Measurements from ENCODE around the gene RNF14. TPM values are rescaled to one million over a fixed set of nuclear protein-coding genes. Genes with fewer than 3 reads are reported as not detected.

Gene RNF14, protein sequence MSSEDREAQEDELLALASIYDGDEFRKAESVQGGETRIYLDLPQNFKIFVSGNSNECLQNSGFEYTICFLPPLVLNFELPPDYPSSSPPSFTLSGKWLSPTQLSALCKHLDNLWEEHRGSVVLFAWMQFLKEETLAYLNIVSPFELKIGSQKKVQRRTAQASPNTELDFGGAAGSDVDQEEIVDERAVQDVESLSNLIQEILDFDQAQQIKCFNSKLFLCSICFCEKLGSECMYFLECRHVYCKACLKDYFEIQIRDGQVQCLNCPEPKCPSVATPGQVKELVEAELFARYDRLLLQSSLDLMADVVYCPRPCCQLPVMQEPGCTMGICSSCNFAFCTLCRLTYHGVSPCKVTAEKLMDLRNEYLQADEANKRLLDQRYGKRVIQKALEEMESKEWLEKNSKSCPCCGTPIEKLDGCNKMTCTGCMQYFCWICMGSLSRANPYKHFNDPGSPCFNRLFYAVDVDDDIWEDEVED
- total RNA-seq (2021) (17.0 to 22.6 TPM (median 20.5 TPM) in 3 replicates), Bru-seq, nascent RNA (percentile 73 among the genes with signal in this experiment)
- long read RNA-seq, experiment 1, full-length matches to known transcripts, result 56 of 94 reads
- long read RNA-seq, experiment 1, partial matches to known transcripts, result 7 of 94 reads
- long read RNA-seq, experiment 1, other reads (novel, unspliced or antisense), result 31 of 94 reads
- long read RNA-seq, experiment 2, full-length matches to known transcripts, result 1 of 8 reads
- long read RNA-seq, experiment 2, partial matches to known transcripts, result 4 of 8 reads
- long read RNA-seq, experiment 2, other reads (novel, unspliced or antisense), result 3 of 8 reads
- long read RNA-seq, experiment 3, full-length matches to known transcripts, result 28 of 68 reads
- long read RNA-seq, experiment 3, partial matches to known transcripts, result 21 of 68 reads
- long read RNA-seq, experiment 3, other reads (novel, unspliced or antisense), result 19 of 68 reads

DNA sequence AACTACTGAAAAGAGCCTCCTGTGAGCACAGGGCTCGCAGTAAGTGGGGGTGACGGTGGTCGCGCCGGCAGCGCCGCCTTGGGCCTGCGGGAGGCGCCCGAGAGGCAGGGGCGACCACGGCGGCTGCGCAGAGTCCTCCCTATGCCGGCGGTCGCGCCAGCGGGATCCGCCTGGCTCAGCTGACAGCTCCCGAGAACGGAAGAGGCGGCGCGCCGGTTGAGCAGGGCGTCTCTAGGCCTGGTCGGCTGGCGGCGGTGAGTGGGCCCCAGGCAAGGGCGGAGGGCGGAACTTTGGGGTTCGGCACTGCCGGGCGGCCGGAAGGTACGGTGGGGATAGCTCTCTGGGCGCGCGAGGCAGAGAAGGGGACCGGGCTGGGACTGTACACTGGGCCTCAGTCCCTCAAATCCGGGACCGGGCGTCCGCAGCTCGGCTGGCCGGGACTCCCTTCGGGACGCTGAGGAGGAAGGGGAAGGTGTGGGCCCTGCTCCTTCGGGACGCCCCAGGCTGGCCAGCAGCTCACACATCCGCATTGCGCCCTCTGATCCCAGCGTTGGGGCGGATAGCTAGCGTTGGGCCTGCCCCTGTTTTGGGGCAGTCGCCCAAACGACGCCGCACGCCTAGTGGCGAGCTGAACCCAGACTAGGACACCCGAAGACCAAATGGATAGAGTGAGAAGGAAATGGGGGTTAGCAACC, at the start of gene RNF14:
TSS of gene RNF14 (plus strand) at position 192 of the 695 bp plus-strand sequence. CDS start 4,484 bp downstream, outside the sequence.
- peak within 1 kb of the TSS; percentile 80 for H3K4me3 Mint-ChIP-seq
- DNase-seq (ENCODE audit: low spot score), result peak; percentile 95
- peaks cover 19% of the 10 kb centered on the region for H3K4me1 Mint-ChIP-seq
- peak within 1 kb of the TSS; percentile 92 for H3K27ac Mint-ChIP-seq
- peaks cover 13% of the 10 kb centered on the region for H3K36me3 Mint-ChIP-seq
- no peaks in the 10 kb centered on the region for H3K9me3 Mint-ChIP-seq
- ATAC-seq, result peak; percentile 96
- ChIA-PET POLR2A (interaction anchor here (1.0 to 1.7 kb wide), 10 partner anchors 8 to 288 kb away, joined by 3 to 8 read pairs (median 4); partner anchors contain the start of genes DELE1, GNPDA1 and PCDH1), CTCF (interaction anchor here (0.6 to 4.7 kb wide), 72 partner anchors 9 to 686 kb away, joined by 3 to 76 read pairs (median 4); partner anchors contain the start of genes ARAP3, DELE1, DIAPH1 and FCHSD1)
- no peaks in the 10 kb centered on the region for H3K27me3 Mint-ChIP-seq (ENCODE audit: low read depth)
- TF ChIP-seq, protein P1, sequence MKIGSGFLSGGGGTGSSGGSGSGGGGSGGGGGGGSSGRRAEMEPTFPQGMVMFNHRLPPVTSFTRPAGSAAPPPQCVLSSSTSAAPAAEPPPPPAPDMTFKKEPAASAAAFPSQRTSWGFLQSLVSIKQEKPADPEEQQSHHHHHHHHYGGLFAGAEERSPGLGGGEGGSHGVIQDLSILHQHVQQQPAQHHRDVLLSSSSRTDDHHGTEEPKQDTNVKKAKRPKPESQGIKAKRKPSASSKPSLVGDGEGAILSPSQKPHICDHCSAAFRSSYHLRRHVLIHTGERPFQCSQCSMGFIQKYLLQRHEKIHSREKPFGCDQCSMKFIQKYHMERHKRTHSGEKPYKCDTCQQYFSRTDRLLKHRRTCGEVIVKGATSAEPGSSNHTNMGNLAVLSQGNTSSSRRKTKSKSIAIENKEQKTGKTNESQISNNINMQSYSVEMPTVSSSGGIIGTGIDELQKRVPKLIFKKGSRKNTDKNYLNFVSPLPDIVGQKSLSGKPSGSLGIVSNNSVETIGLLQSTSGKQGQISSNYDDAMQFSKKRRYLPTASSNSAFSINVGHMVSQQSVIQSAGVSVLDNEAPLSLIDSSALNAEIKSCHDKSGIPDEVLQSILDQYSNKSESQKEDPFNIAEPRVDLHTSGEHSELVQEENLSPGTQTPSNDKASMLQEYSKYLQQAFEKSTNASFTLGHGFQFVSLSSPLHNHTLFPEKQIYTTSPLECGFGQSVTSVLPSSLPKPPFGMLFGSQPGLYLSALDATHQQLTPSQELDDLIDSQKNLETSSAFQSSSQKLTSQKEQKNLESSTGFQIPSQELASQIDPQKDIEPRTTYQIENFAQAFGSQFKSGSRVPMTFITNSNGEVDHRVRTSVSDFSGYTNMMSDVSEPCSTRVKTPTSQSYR (CRISPR knock-in tag; IDR thresholded peaks at IDR 0.05), result 0 out of 2 replicates have a peak, but pooled peaks have one; percentile 39
- TF ChIP-seq CREB1 (CRISPR knock-in tag; IDR thresholded peaks at IDR 0.05) (no peak), ZNF232 (CRISPR knock-in tag; IDR thresholded peaks at IDR 0.05) (peak; percentile 60; the same call in 1 of the 2 replicates), RELA (CRISPR knock-in tag; IDR thresholded peaks at IDR 0.05; ENCODE audit: borderline replicate concordance) (0 out of 2 replicates have a peak, but pooled peaks have one; percentile 32), ZBTB21 (CRISPR knock-in tag; IDR thresholded peaks at IDR 0.05; ENCODE audit: borderline replicate concordance) (no peak), NFE2L1 (CRISPR knock-in tag; IDR thresholded peaks at IDR 0.05) (peak; percentile 9; the same call in 1 of the 2 replicates), ETV6 (CRISPR knock-in tag; IDR thresholded peaks at IDR 0.05) (peak; percentile 88; the same call in 1 of the 2 replicates), GABPB1 (CRISPR knock-in tag; IDR thresholded peaks at IDR 0.05) (peak; percentile 53), NFYB (CRISPR knock-in tag; conservative IDR thresholded peaks at IDR 0.05; ENCODE audit: low read depth) (no peak), ZNF219 (CRISPR knock-in tag; IDR thresholded peaks at IDR 0.05; ENCODE audit: borderline replicate concordance) (no peak), ATF1 (CRISPR knock-in tag; IDR thresholded peaks at IDR 0.05) (no peak), NFATC4 (CRISPR knock-in tag; IDR thresholded peaks at IDR 0.05) (no peak), FOXP1 (CRISPR knock-in tag; IDR thresholded peaks at IDR 0.05; ENCODE audit: borderline replicate concordance) (peak; percentile 91; the same call in 1 of the 2 replicates), FOXJ3 (CRISPR knock-in tag; IDR thresholded peaks at IDR 0.05; ENCODE audit: borderline replicate concordance) (no peak), SP1 (CRISPR knock-in tag; conservative IDR thresholded peaks at IDR 0.05) (peak; percentile 73), JAZF1 (CRISPR knock-in tag; IDR thresholded peaks at IDR 0.05) (no peak)
- TF ChIP-seq, protein P2, sequence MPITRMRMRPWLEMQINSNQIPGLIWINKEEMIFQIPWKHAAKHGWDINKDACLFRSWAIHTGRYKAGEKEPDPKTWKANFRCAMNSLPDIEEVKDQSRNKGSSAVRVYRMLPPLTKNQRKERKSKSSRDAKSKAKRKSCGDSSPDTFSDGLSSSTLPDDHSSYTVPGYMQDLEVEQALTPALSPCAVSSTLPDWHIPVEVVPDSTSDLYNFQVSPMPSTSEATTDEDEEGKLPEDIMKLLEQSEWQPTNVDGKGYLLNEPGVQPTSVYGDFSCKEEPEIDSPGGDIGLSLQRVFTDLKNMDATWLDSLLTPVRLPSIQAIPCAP (CRISPR knock-in tag; IDR thresholded peaks at IDR 0.05), result no peak
- TF ChIP-seq, protein P3, sequence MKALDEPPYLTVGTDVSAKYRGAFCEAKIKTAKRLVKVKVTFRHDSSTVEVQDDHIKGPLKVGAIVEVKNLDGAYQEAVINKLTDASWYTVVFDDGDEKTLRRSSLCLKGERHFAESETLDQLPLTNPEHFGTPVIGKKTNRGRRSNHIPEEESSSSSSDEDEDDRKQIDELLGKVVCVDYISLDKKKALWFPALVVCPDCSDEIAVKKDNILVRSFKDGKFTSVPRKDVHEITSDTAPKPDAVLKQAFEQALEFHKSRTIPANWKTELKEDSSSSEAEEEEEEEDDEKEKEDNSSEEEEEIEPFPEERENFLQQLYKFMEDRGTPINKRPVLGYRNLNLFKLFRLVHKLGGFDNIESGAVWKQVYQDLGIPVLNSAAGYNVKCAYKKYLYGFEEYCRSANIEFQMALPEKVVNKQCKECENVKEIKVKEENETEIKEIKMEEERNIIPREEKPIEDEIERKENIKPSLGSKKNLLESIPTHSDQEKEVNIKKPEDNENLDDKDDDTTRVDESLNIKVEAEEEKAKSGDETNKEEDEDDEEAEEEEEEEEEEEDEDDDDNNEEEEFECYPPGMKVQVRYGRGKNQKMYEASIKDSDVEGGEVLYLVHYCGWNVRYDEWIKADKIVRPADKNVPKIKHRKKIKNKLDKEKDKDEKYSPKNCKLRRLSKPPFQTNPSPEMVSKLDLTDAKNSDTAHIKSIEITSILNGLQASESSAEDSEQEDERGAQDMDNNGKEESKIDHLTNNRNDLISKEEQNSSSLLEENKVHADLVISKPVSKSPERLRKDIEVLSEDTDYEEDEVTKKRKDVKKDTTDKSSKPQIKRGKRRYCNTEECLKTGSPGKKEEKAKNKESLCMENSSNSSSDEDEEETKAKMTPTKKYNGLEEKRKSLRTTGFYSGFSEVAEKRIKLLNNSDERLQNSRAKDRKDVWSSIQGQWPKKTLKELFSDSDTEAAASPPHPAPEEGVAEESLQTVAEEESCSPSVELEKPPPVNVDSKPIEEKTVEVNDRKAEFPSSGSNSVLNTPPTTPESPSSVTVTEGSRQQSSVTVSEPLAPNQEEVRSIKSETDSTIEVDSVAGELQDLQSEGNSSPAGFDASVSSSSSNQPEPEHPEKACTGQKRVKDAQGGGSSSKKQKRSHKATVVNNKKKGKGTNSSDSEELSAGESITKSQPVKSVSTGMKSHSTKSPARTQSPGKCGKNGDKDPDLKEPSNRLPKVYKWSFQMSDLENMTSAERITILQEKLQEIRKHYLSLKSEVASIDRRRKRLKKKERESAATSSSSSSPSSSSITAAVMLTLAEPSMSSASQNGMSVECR (CRISPR knock-in tag; IDR thresholded peaks at IDR 0.05; ENCODE audit: borderline replicate concordance), result peak; percentile 94
- TF ChIP-seq, protein P4, sequence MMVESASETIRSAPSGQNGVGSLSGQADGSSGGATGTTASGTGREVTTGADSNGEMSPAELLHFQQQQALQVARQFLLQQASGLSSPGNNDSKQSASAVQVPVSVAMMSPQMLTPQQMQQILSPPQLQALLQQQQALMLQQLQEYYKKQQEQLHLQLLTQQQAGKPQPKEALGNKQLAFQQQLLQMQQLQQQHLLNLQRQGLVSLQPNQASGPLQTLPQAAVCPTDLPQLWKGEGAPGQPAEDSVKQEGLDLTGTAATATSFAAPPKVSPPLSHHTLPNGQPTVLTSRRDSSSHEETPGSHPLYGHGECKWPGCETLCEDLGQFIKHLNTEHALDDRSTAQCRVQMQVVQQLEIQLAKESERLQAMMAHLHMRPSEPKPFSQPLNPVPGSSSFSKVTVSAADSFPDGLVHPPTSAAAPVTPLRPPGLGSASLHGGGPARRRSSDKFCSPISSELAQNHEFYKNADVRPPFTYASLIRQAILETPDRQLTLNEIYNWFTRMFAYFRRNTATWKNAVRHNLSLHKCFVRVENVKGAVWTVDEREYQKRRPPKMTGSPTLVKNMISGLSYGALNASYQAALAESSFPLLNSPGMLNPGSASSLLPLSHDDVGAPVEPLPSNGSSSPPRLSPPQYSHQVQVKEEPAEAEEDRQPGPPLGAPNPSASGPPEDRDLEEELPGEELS (CRISPR knock-in tag; IDR thresholded peaks at IDR 0.05), result peak; percentile 76; the same call in 1 of the 2 replicates
- TF ChIP-seq, protein P5, sequence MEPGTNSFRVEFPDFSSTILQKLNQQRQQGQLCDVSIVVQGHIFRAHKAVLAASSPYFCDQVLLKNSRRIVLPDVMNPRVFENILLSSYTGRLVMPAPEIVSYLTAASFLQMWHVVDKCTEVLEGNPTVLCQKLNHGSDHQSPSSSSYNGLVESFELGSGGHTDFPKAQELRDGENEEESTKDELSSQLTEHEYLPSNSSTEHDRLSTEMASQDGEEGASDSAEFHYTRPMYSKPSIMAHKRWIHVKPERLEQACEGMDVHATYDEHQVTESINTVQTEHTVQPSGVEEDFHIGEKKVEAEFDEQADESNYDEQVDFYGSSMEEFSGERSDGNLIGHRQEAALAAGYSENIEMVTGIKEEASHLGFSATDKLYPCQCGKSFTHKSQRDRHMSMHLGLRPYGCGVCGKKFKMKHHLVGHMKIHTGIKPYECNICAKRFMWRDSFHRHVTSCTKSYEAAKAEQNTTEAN (CRISPR knock-in tag; IDR thresholded peaks at IDR 0.05), result peak; percentile 85; the same call in 1 of the 2 replicates
- TF ChIP-seq, protein P6, sequence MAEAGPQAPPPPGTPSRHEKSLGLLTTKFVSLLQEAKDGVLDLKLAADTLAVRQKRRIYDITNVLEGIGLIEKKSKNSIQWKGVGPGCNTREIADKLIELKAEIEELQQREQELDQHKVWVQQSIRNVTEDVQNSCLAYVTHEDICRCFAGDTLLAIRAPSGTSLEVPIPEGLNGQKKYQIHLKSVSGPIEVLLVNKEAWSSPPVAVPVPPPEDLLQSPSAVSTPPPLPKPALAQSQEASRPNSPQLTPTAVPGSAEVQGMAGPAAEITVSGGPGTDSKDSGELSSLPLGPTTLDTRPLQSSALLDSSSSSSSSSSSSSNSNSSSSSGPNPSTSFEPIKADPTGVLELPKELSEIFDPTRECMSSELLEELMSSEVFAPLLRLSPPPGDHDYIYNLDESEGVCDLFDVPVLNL (CRISPR knock-in tag; IDR thresholded peaks at IDR 0.05; ENCODE audit: borderline replicate concordance, low read depth), result no peak
